GM12872 (cell line): ENCODE data around the gene OPCML.

Experiments
- TF ChIP-seq, protein P1 (sequence below): IDR thresholded peaks from 3 replicates; pipeline ENCODE4 v1.5.1; 2011; ENCODE audit warnings: low read depth, mild to moderate bottlenecking, low read length, moderate library complexity; ENCODE audit not compliant: insufficient read depth

OPCML gene

DNA sequence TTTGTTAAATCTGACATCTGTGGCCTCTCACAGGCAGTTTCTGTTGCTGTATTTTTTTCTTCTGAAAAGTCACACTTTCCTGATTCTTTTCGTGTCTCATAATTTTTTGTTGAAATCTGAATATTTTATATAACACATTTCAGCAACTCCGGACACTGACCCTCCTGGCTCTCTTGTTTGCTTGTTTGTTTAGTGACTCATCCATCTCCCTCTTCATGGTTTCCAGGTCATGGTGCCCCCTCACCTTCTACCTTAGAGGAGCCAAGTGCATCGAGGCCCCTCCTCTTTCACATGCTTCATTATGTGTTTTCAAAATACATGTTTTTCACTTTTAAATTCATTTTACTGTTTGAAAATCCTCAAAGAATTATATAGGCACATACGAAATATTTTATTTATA is 562.4 kb downstream of the OPCML start:
- TF ChIP-seq, protein P1, sequence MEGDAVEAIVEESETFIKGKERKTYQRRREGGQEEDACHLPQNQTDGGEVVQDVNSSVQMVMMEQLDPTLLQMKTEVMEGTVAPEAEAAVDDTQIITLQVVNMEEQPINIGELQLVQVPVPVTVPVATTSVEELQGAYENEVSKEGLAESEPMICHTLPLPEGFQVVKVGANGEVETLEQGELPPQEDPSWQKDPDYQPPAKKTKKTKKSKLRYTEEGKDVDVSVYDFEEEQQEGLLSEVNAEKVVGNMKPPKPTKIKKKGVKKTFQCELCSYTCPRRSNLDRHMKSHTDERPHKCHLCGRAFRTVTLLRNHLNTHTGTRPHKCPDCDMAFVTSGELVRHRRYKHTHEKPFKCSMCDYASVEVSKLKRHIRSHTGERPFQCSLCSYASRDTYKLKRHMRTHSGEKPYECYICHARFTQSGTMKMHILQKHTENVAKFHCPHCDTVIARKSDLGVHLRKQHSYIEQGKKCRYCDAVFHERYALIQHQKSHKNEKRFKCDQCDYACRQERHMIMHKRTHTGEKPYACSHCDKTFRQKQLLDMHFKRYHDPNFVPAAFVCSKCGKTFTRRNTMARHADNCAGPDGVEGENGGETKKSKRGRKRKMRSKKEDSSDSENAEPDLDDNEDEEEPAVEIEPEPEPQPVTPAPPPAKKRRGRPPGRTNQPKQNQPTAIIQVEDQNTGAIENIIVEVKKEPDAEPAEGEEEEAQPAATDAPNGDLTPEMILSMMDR = no peak

DNA sequence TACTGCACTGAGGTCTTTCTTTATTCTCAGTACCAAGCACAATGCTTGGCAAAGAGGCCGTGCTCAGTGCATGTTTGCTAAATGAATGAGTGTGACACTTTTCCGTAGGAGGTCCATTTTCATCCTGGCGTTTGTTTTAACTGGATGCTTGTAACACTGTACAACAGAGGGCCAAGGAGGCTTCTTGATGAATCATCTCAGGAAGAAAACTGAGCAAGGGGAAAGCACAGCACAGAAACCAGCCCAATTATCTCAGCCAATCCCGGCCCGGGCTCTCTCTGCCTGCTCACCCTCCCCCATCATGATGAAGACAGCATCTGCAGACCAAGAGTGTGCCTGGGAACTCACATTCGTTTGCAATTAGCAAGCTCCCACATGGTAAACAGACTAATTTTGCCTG is 570.3 kb downstream of the OPCML start:
- TF ChIP-seq, protein P1 = no peak

DNA sequence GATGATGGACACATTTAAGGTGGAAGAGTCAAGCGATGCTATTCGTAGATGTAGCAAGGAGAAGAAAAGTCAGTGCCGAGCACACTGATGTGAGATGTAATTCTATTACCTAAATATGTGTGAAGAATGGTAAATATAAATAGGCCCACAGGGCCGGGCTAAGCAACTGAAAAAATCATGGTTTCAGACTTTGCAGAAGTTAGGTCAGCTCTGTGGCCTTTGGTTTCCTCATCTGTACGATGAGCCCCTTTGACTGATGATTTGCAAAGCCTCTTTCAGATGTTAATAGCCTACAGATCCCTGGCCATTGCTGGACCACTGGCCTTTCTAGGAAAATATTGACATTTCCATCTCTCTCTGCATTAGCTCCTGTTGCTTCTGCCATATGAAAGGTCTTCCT is 570.8 kb downstream of the OPCML start:
- TF ChIP-seq, protein P1 = no peak

DNA sequence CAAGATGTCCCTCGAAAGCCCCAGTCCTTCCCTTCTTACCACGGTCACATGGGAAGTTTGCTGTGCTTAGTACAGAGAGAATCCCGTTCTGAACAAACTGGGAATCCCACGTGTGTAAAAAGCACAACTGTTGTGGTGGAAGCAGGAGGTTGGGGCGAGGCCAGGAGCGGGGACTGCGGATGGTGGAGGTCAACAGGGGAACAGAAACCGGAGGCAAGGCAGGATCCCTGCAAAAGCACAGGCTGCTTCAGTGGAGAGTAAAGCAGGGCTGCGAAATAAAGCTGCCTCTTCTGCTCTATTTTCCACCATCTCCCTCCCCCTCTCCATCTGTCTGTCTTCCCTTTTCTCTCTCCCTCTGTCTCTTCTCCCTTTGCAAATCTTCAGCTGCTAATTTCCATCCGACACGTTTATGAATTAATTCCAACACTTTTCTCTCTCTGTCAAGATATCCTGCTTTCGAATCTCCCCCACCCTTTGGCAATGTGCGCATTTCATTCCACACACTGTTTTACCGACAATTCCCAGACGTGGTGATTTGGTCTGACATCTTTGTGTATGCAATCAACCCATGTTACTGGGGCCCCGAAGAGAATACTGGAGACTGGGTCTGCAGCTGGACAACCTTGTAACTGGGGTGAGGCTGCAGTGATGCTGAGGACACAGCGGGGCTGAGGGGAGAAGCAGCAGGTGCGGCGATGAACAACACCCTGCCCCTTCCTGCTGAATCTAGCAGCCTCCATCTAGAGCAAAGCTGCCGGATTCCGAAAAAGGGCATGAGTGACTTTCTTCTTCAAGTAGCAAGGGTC is 571.8 kb downstream of the OPCML start:
- TF ChIP-seq, protein P1 = no peak

DNA sequence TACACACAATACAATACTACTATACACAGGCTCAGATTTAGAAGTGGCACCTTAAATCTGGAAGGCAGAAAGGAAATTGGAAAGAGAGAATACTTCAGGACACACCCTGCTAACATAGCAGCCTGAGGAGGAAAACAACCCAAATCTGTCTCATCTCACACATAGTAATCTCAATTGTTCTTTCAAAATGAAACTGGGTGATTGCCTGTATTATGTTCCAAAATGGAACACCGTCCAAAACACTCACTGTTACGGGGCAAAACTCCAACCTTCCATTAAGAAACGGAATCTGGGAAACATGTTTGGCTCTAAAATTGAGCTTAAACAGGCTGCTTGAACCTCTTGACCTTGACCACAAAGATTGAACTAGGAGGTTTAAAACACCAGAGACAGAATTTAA is 572.6 kb downstream of the OPCML start:
- TF ChIP-seq, protein P1 = no peak

DNA sequence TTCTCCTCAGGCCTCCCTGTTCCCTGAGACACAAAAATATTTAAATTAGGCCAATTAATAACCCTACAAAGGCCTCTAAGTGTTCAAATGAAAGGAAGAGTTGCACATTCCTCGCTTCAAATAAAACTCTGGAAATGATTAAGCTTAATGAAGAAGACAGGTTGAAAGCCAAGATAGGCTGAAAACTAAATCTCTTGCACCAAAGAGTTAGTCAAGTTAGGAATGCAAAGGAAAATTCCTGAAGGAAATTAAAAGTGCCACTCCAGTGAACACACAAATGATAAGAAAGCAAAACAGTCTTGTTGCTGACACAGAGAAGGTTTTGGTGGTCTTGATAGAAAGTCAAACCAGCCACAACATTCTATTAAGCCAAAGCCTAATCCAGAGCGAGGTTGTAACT is 574.4 kb downstream of the OPCML start:
- TF ChIP-seq, protein P1 = no peak

DNA sequence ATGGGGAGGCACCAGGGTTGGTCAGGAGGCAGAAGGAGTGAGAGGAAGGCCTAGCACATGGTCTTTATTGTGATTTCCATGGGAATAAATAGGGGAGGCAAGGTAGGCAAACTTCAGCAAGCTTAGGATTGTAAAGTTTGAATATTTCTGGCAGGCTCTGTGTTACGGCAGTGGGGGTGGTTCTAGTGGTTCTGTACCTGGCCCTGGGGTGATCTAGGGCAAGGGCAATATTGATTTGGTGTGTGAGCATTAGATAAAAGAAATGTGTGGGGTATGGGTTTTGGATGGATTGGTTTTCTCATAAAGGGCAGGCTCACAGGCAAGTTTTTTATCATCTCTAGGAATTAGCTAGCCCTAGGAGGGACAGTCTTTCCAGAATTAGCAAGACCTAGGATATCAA is 584.0 kb downstream of the OPCML start:
- TF ChIP-seq, protein P1 = no peak
